DND-41 (cell line): ENCODE measurements around the gene TNFRSF8.

Experiments used
- ATAC-seq: fragments of 200-7000 bp; cut with Tn5 transposase; 3 replicates; pipeline ENCODE4 v1.9.1; 2021; ENCODE audit warnings: low read depth; ENCODE audit not compliant: insufficient read depth
- DNase-seq: peaks from one replicate; pipeline ENCODE4 v3.0.0-alpha.2; 2020
- H2AFZ ChIP-seq: 2 replicates; pipeline ENCODE4 v1.6.0; 2012; ENCODE audit warnings: low read depth, low read length
- H3K27ac ChIP-seq: 2 replicates; pipeline ENCODE4 v1.5.1; 2012; ENCODE audit warnings: low read length, inconsistent platforms
- H3K27me3 ChIP-seq: fragments of 200-600 bp; sonication (generic); 2 replicates; pipeline ENCODE4 v1.6.0; 2012; ENCODE audit warnings: low read length, mild to moderate bottlenecking, inconsistent platforms; ENCODE audit not compliant: insufficient read depth, poor library complexity
- H3K36me3 ChIP-seq: 2 replicates; pipeline ENCODE4 v1.5.1; 2012; ENCODE audit warnings: low read length, inconsistent platforms; ENCODE audit not compliant: insufficient read depth
- H3K4me1 ChIP-seq: 2 replicates; pipeline ENCODE4 v1.5.1; 2012; ENCODE audit warnings: mild to moderate bottlenecking, low read length; ENCODE audit not compliant: insufficient read depth
- H3K4me2 ChIP-seq: 2 replicates; pipeline ENCODE4 v1.6.0; 2012; ENCODE audit warnings: mild to moderate bottlenecking, moderate library complexity, low read length, inconsistent platforms; ENCODE audit not compliant: insufficient read depth
- H3K4me3 ChIP-seq, 2 experiments: fragments of 200-600 bp in 1 of 2; shearing (Covaris generic) in 1 of 2; 2 replicates each; pipeline ENCODE4 v1.5.1; 2012 to 2016; ENCODE audit warnings: inconsistent platforms in 2 of 2, low read length in 2 of 2, mild to moderate bottlenecking in 2 of 2, low read depth in 1 of 2, moderate library complexity in 1 of 2
- H3K79me2 ChIP-seq: 2 replicates; pipeline ENCODE4 v1.6.0; 2012; ENCODE audit warnings: low read length, inconsistent platforms; ENCODE audit not compliant: insufficient read depth
- H3K9ac ChIP-seq: 2 replicates; pipeline ENCODE4 v1.6.0; 2012; ENCODE audit warnings: low read depth, mild to moderate bottlenecking, inconsistent platforms, low read length, moderate library complexity
- H3K9me3 ChIP-seq: 2 replicates; pipeline ENCODE4 v1.5.1; 2012; ENCODE audit warnings: low read length, moderate library complexity, mild to moderate bottlenecking, inconsistent platforms; ENCODE audit not compliant: insufficient read depth, severe bottlenecking
- H4K20me1 ChIP-seq: 2 replicates; pipeline ENCODE4 v1.6.0; 2012; ENCODE audit warnings: low read length; ENCODE audit not compliant: insufficient read depth
- CTCF ChIP-seq: IDR thresholded peaks from 2 replicates; pipeline ENCODE4 v1.5.1; 2012; ENCODE audit warnings: borderline replicate concordance, low read length, moderate library complexity, mild to moderate bottlenecking; ENCODE audit not compliant: poor library complexity, severe bottlenecking; ENCODE audit errors: extremely low read depth
- EZH2 ChIP-seq: IDR thresholded peaks from 3 replicates; pipeline ENCODE4 v1.6.1; 2012; ENCODE audit warnings: borderline replicate concordance, low read depth, mild to moderate bottlenecking, moderate library complexity, low read length, inconsistent platforms; ENCODE audit not compliant: severe bottlenecking

The TNFRSF8 gene

GRCh38 chr1:12136916-12137610 is 74.0 kb downstream of the TNFRSF8 start:
- H3K4me2 ChIP-seq = no peak overlapping the region
- H3K27ac ChIP-seq = no peak overlapping the region
- no peak overlapping the region for H3K9ac ChIP-seq
- no peak for ATAC-seq
- H2AFZ ChIP-seq = no peak overlapping the region
- no peaks in the 10 kb centered on the region for H3K27me3 ChIP-seq
- no peaks in the 10 kb centered on the region for H3K4me1 ChIP-seq
- H3K36me3 ChIP-seq = no peaks in the 10 kb centered on the region
- H3K9me3 ChIP-seq = no peaks in the 10 kb centered on the region
- no peak for DNase-seq
- TF ChIP-seq EZH2 = no peak
- no peak for TF ChIP-seq CTCF
- H4K20me1 ChIP-seq = no peaks in the 10 kb centered on the region
- H3K79me2 ChIP-seq = no peaks in the 10 kb centered on the region
- H3K4me3 ChIP-seq = no peak overlapping the region

DNA sequence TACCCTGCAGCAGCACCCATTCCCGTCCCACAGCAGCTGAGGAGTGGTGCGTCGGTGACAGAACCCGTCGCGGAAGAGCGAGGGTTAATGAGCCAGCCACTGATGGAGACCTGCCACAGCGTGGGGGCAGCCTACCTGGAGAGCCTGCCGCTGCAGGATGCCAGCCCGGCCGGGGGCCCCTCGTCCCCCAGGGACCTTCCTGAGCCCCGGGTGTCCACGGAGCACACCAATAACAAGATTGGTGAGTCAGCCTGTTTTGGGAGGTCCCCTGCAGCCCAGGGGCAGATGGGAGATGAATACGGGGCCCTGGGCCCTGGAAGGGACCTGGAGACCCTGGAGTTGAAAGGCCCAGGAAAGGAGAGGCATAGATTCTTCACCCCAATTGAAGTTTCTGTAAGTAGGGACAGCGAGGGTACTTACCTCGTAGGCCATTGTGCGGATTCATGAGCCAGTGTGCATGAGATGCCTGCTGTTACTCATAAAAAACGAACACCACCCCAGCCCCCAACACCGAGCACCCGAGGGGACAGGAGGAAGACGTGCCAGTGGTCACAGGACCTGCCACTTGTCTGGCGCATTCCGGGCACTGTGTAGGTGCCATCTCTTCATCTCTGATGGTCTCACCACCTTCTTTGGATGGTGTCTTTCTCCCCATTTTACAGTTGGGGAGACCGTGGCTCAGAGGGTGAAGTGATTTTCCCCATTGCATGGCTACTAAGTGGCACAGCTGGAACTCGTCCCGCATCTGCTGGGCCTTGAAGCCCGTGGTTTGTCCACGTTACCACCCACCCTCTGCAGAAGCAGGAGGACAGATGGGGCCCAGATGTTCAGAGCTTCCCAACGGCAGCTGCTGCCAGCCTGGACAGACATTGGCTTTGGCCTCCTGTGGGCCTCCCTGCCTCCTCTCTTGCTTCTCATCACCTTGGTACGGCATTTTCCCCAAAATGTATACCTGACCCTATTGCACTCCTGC is 75.4 kb downstream of the TNFRSF8 start:
- Histone ChIP-seq H3K9ac (no peak overlapping the region), H3K79me2 (no peaks in the 10 kb centered on the region), H3K36me3 (no peaks in the 10 kb centered on the region), H3K4me1 (no peaks in the 10 kb centered on the region), H4K20me1 (no peaks in the 10 kb centered on the region), H3K27me3 (no peaks in the 10 kb centered on the region), H3K4me3 (no peak overlapping the region), H2AFZ (no peak overlapping the region), H3K9me3 (no peaks in the 10 kb centered on the region), H3K27ac (no peak overlapping the region), H3K4me2 (no peak overlapping the region)
- TF ChIP-seq CTCF (no peak), EZH2 (no peak)
- ATAC-seq = no peak
- no peak for DNase-seq

- no peak overlapping the region for H3K27ac ChIP-seq
- H3K27me3 ChIP-seq = no peaks in the 10 kb centered on the region
- DNase-seq = no peak
- 0 out of 2 replicates have a peak, but pooled peaks cover 3% of the 10 kb centered on the region for H3K36me3 ChIP-seq
- H2AFZ ChIP-seq = no peak overlapping the region
- no peaks in the 10 kb centered on the region for H4K20me1 ChIP-seq
- H3K9me3 ChIP-seq = no peaks in the 10 kb centered on the region
- H3K9ac ChIP-seq = no peak overlapping the region
- TF ChIP-seq EZH2 (no peak), CTCF (no peak)
- ATAC-seq = no peak
- H3K4me2 ChIP-seq = no peak overlapping the region
- H3K4me3 ChIP-seq = no peak overlapping the region
- no peaks in the 10 kb centered on the region for H3K4me1 ChIP-seq
- no peaks in the 10 kb centered on the region for H3K79me2 ChIP-seq
These were observed 76.9 kb downstream of the TNFRSF8 start for GRCh38 chr1:12140016-12140415.
